Common myeloid progenitor, CD34-positive (primary cell): ENCODE results near the gene RCAN2.

Experiments
- CTCF ChIA-PET: fragments of 350-600 bp; sonication (Branson Sonifier 250); formaldehyde crosslinking; loops from one replicate; lab custom pipeline; 2021; ENCODE audit warnings: antibody characterized with exemption; lab: Charles Lee
- POLR2A ChIA-PET: fragments of 350-600 bp; sonication (Branson Sonifier 250); formaldehyde crosslinking; loops from one replicate; lab custom pipeline; 2021; ENCODE audit warnings: antibody characterized with exemption; lab: Charles Lee
- DNase-seq, 3 donors: peaks; one replicate each; pipeline versions ENCODE4 v3.0.0 to v3.0.0-alpha.2; 2013
- H3K27ac ChIP-seq, 2 experiments: 1 replicate in 1 of 2; 2 replicates in 1 of 2; pipeline ENCODE4 v1.7.0; 2013; ENCODE audit warnings: inconsistent platforms in 2 of 2, low read length in 2 of 2, mild to moderate bottlenecking in 2 of 2, low read depth in 1 of 2, moderate library complexity in 1 of 2; ENCODE audit not compliant: severe bottlenecking in 2 of 2, insufficient read depth in 1 of 2, poor library complexity in 1 of 2
- H3K27me3 ChIP-seq, 5 experiments: replicated peaks in 2 of 5; 1 replicate in 3 of 5; 2 replicates in 2 of 5; pipeline versions ENCODE4 v1.6.1 to v1.7.0; 2013; ENCODE audit warnings: low read length in 4 of 5, mild to moderate bottlenecking in 2 of 5, moderate library complexity in 2 of 5, inconsistent platforms in 1 of 5; ENCODE audit not compliant: insufficient read depth in 5 of 5, control insufficient read depth in 4 of 5
- H3K36me3 ChIP-seq, 4 experiments: 1 replicate in 2 of 4; 2 replicates in 2 of 4; pipeline versions ENCODE4 v1.6.1 to v1.7.0; 2013; ENCODE audit warnings: low read length in 3 of 4, control low read depth in 1 of 4, mild to moderate bottlenecking in 1 of 4; ENCODE audit not compliant: control insufficient read depth in 4 of 4, insufficient read depth in 4 of 4
- H3K4me1 ChIP-seq, 4 experiments: 1 replicate in 3 of 4; 2 replicates in 1 of 4; pipeline versions ENCODE4 v1.6.1 to v1.7.1; 2013; ENCODE audit warnings: low read length in 3 of 4, mild to moderate bottlenecking in 3 of 4, control low read depth in 1 of 4, inconsistent platforms in 1 of 4, moderate library complexity in 1 of 4; ENCODE audit not compliant: control insufficient read depth in 4 of 4, insufficient read depth in 4 of 4; ENCODE audit errors: control extremely low read depth in 1 of 4
- H3K4me3 ChIP-seq, 7 experiments: 1 replicate in 4 of 7; 2 replicates in 3 of 7; pipeline versions ENCODE4 v1.5.1 to v1.7.0; 2013; ENCODE audit warnings: mild to moderate bottlenecking in 7 of 7, low read length in 6 of 7, moderate library complexity in 6 of 7, inconsistent platforms in 2 of 7, low read depth in 2 of 7, control low read depth in 1 of 7; ENCODE audit not compliant: insufficient read depth in 4 of 7, control insufficient read depth in 1 of 7; ENCODE audit errors: extremely low read depth in 1 of 7
- H3K9me3 ChIP-seq, 5 experiments: 1 replicate in 4 of 5; 2 replicates in 1 of 5; pipeline versions ENCODE4 v1.6.1 to v1.7.1; 2013; ENCODE audit warnings: low read length in 4 of 5, mild to moderate bottlenecking in 2 of 5, inconsistent platforms in 1 of 5, low read depth in 1 of 5, moderate library complexity in 1 of 5; ENCODE audit not compliant: control insufficient read depth in 4 of 5, insufficient read depth in 2 of 5; ENCODE audit errors: control extremely low read depth in 1 of 5
- WGBS: methylation state at CpG from one replicate; pipeline ENCODE4 v1.1.5; 2013; ENCODE audit not compliant: insufficient coverage; 5-methylcytosine and 5-hydroxymethylcytosine counted together

RCAN2 gene

GRCh38 chr6:46204880-46205650 is 286.2 kb downstream of the RCAN2 start:
- H3K4me3 ChIP-seq, result no peak overlapping the region
- 98% methylated on average over 27 of the region's 29 CpGs for WGBS
- H3K9me3 ChIP-seq, result no peaks in the 10 kb centered on the region
- no peaks in the 10 kb centered on the region for H3K4me1 ChIP-seq
- no peak overlapping the region for H3K27ac ChIP-seq
- no peak for DNase-seq
- H3K36me3 ChIP-seq, result no peaks in the 10 kb centered on the region
- H3K27me3 ChIP-seq, result no peaks in the 10 kb centered on the region
- ChIA-PET POLR2A (no interaction called here), CTCF (no interaction called here)

- ChIA-PET POLR2A (no interaction called here), CTCF (no interaction called here)
- Histone ChIP-seq H3K4me3 (no peak overlapping the region), H3K36me3 (no peaks in the 10 kb centered on the region), H3K4me1 (no peaks in the 10 kb centered on the region), H3K9me3 (no peaks in the 10 kb centered on the region), H3K27me3 (no peaks in the 10 kb centered on the region), H3K27ac (no peak overlapping the region)
- no peak for DNase-seq
- no CpG with 5 or more reads among the region's 2 CpGs for WGBS
Measured at GRCh38 chr6:46203391-46204177, 287.7 kb downstream of the RCAN2 start.

- Histone ChIP-seq H3K36me3 (no peaks in the 10 kb centered on the region), H3K27me3 (no peaks in the 10 kb centered on the region), H3K9me3 (no peaks in the 10 kb centered on the region), H3K27ac (no peak overlapping the region), H3K4me1 (no peaks in the 10 kb centered on the region), H3K4me3 (no peak overlapping the region)
- ChIA-PET POLR2A (no interaction called here), CTCF (no interaction called here)
- 96% methylated on average over 3 of the region's 4 CpGs for WGBS
- DNase-seq, result no peak
Measured at GRCh38 chr6:46201702-46202101, 289.5 kb downstream of the RCAN2 start.

- POLR2A ChIA-PET, result no interaction called here
- 88% methylated on average over 4 of the region's 5 CpGs for WGBS
- Histone ChIP-seq H3K27ac (no peak overlapping the region), H3K36me3 (no peaks in the 10 kb centered on the region), H3K9me3 (no peaks in the 10 kb centered on the region), H3K27me3 (no peaks in the 10 kb centered on the region), H3K4me3 (no peak overlapping the region), H3K4me1 (no peaks in the 10 kb centered on the region)
- CTCF ChIA-PET, result no interaction called here
- DNase-seq, result no peak
Measured at GRCh38 chr6:46199387-46199786, 291.9 kb downstream of the RCAN2 start.

- H3K36me3 ChIP-seq, result no peaks in the 10 kb centered on the region
- H3K4me1 ChIP-seq, result no peaks in the 10 kb centered on the region
- ChIA-PET CTCF (no interaction called here), POLR2A (no interaction called here)
- no peak overlapping the region for H3K27ac ChIP-seq
- DNase-seq, result no peak
- H3K4me3 ChIP-seq, result no peak overlapping the region
- no CpG with 5 or more reads among the region's 1 CpG for WGBS
- H3K27me3 ChIP-seq, result no peaks in the 10 kb centered on the region
- no peaks in the 10 kb centered on the region for H3K9me3 ChIP-seq
Measured at GRCh38 chr6:46191961-46192360, 299.3 kb downstream of the RCAN2 start.

GRCh38 chr6:46190889-46191288 is 300.4 kb downstream of the RCAN2 start:
- no peaks in the 10 kb centered on the region for H3K4me1 ChIP-seq
- WGBS, result 100% methylated on average over 3 of the region's 4 CpGs
- H3K27ac ChIP-seq, result no peak overlapping the region
- H3K27me3 ChIP-seq, result no peaks in the 10 kb centered on the region
- ChIA-PET POLR2A (no interaction called here), CTCF (no interaction called here)
- no peaks in the 10 kb centered on the region for H3K36me3 ChIP-seq
- no peaks in the 10 kb centered on the region for H3K9me3 ChIP-seq
- H3K4me3 ChIP-seq, result no peak overlapping the region
- no peak for DNase-seq

GRCh38 chr6:46189726-46190125 is 301.5 kb downstream of the RCAN2 start:
- H3K36me3 ChIP-seq, result no peaks in the 10 kb centered on the region
- CTCF ChIA-PET, result no interaction called here
- POLR2A ChIA-PET, result no interaction called here
- no peak for DNase-seq
- H3K4me3 ChIP-seq, result no peak overlapping the region
- H3K4me1 ChIP-seq, result no peaks in the 10 kb centered on the region
- 96% methylated on average over 4 of the region's 4 CpGs for WGBS
- no peaks in the 10 kb centered on the region for H3K27me3 ChIP-seq
- H3K9me3 ChIP-seq, result no peaks in the 10 kb centered on the region
- H3K27ac ChIP-seq, result no peak overlapping the region
